ENCODE measurements around the gene C2CD4C. TPM values are rescaled to one million over a fixed set of nuclear protein-coding genes. Genes with fewer than 3 reads are reported as not detected.
"Not testable (repeated sequence)": the region's sequence is repeated elsewhere in the genome, so short reads cannot be mapped to it uniquely, and the experiment has no call there.

The C2CD4C gene
- total RNA-seq, 4 donors from 2014 or later: 0.54 to 14.7 (median 4.9) TPM

GRCh38 chr19:362154-362553 lies 46.8 kb downstream of the C2CD4C start:
- Histone ChIP-seq H3K36me3 (no peaks in the 10 kb centered on the region), H3K27ac (no peak overlapping the region), H3K9me3 (no peaks in the 10 kb centered on the region), H3K27me3 (no peaks in the 10 kb centered on the region), H3K4me3 (replicated peaks in 1 of 3) (no peak overlapping the region), H3K4me1 (no peaks in the 10 kb centered on the region)
- DNase-seq: no peak
- intact Hi-C loops (cut with DNase I): no loop called here
- WGBS, 2 donors: 89 to 93% methylated on average over 10 to 11 of the region's 11 CpGs
- TF ChIP-seq CTCF (IDR thresholded peaks at IDR 0.05) (no peak), POLR2A (IDR thresholded peaks at IDR 0.05) (no peak)

GRCh38 chr19:359653-359925 lies 49.4 kb downstream of the C2CD4C start:
- H3K27ac ChIP-seq: no peak overlapping the region
- H3K9me3 ChIP-seq: no peaks in the 10 kb centered on the region
- TF ChIP-seq POLR2A (IDR thresholded peaks at IDR 0.05) (no peak), CTCF (IDR thresholded peaks at IDR 0.05) (no peak)
- no peak for DNase-seq
- no peaks in the 10 kb centered on the region for H3K27me3 ChIP-seq
- no peaks in the 10 kb centered on the region for H3K4me1 ChIP-seq
- H3K36me3 ChIP-seq: no peaks in the 10 kb centered on the region
- WGBS, 2 donors: 73 to 98% methylated on average over 2 of the region's 2 CpGs
- H3K4me3 ChIP-seq (replicated peaks in 1 of 3): no peak overlapping the region
- intact Hi-C loops (cut with DNase I): no loop called here

GRCh38 chr19:355536-355935 lies 53.4 kb downstream of the C2CD4C start:
- DNase-seq; H3K4me1 ChIP-seq; H3K4me3 ChIP-seq (replicated peaks in 1 of 3); intact Hi-C loops (cut with DNase I); H3K9me3 ChIP-seq; H3K36me3 ChIP-seq; H3K27ac ChIP-seq; H3K27me3 ChIP-seq: not testable (repeated sequence)
- WGBS, 2 donors: 93% methylated on average over 15 of the region's 15 CpGs

Small RNAs within 50 kb of the gene (small RNA-seq; reads per million reads assigned to genes)
- not detected for gene RNA5SP462

Other genes with a start within 250 kb of the C2CD4C start
- gene PLPP2, start 117.7 kb downstream of the C2CD4C start, total RNA-seq: 10 to 100 TPM in 3 of 4 donors, 1 to 10 TPM in 1; 6.7 to 31.7 (median 22.3) TPM
- gene MIER2, start 64.4 kb downstream of the C2CD4C start, total RNA-seq: 10 to 100 TPM in 2 of 4 donors, 1 to 10 TPM in 2; 9.0 to 20.1 (median 11.2) TPM
- gene SHC2, start 51.9 kb upstream of the C2CD4C start, total RNA-seq: 10 to 100 TPM; 31.5 to 72.8 (median 48.8) TPM
- 1 to 10 TPM in 1 of 4 donors, under 1 TPM in 1, not detected in 2; 0.56 to 3.1 TPM for gene MADCAM1, start 87.3 kb upstream of the C2CD4C start, total RNA-seq
- 100 to 1,000 TPM in 2 of 4 donors, 10 to 100 TPM in 2; 50.8 to 147 (median 99.6) TPM for gene TPGS1, start 98.3 kb upstream of the C2CD4C start, total RNA-seq
- gene CDC34, start 122.6 kb upstream of the C2CD4C start, total RNA-seq: 10 to 100 TPM; 44.8 to 64.7 (median 48.2) TPM
- 1 to 10 TPM in 1 of 4 donors, under 1 TPM in 1, not detected in 2; 0.78 to 1.9 TPM for gene GZMM, start 134.9 kb upstream of the C2CD4C start, total RNA-seq
- gene BSG, start 163.4 kb upstream of the C2CD4C start, total RNA-seq: 100 to 1,000 TPM; 349 to 702 (median 569) TPM
- not detected for gene HCN2, start 180.7 kb upstream of the C2CD4C start, total RNA-seq
- 10 to 100 TPM; 23.2 to 39.7 (median 33.1) TPM for gene POLRMT, start 224.4 kb upstream of the C2CD4C start, total RNA-seq
- not detected for gene FGF22, start 230.7 kb upstream of the C2CD4C start, total RNA-seq